WTC11 (cell line): ENCODE results near the gene ZNRF2. TPM values are rescaled to one million over a fixed set of nuclear protein-coding genes. Genes with fewer than 3 reads are reported as not detected.

Source experiments
- ATAC-seq: fragments of 200-7000 bp; cut with Tn5 transposase; 2 replicates; pipeline ENCODE4 v1.10.0; 2021; ENCODE audit warnings: mild to moderate bottlenecking, moderate library complexity
- CTCF ChIA-PET: fragments of 300-600 bp; sonication (Branson Sonifier 250); formaldehyde crosslinking; loops from one replicate; lab custom pipeline; 2021; ENCODE audit warnings: antibody characterized with exemption; lab: Charles Lee
- POLR2A ChIA-PET: fragments of 350-600 bp; sonication (Branson Sonifier 250); formaldehyde crosslinking; loops from one replicate; lab custom pipeline; 2021; ENCODE audit warnings: antibody characterized with exemption; lab: Charles Lee
- DNase-seq: peaks from one replicate; pipeline ENCODE4 v3.0.0; 2021; ENCODE audit warnings: low spot score
- H3K27ac Mint-ChIP-seq: 2 replicates; pipeline ENCODE4 v1.8.0; 2021; ENCODE audit warnings: mixed read lengths
- H3K27me3 Mint-ChIP-seq: 2 replicates; pipeline ENCODE4 v1.8.0; 2021; ENCODE audit warnings: low read depth, mild to moderate bottlenecking, moderate library complexity, mixed read lengths
- H3K36me3 Mint-ChIP-seq: 2 replicates; pipeline ENCODE4 v1.8.0; 2021; ENCODE audit warnings: mixed read lengths
- H3K4me1 Mint-ChIP-seq: 2 replicates; pipeline ENCODE4 v1.8.0; 2022; ENCODE audit warnings: mixed read lengths
- H3K4me3 Mint-ChIP-seq: 2 replicates; pipeline ENCODE4 v1.8.0; 2021; ENCODE audit warnings: mild to moderate bottlenecking, moderate library complexity, mixed read lengths
- H3K9me3 Mint-ChIP-seq: 2 replicates; pipeline ENCODE4 v1.8.0; 2021; ENCODE audit warnings: mixed read lengths
- CREM ChIP-seq: sonication (generic); formaldehyde crosslinking; IDR thresholded peaks from 2 replicates; pipeline ENCODE4 v1.8.1; 2022; ENCODE audit warnings: mild to moderate bottlenecking, missing genetic modification reagents, moderate library complexity
- EMX1 ChIP-seq: fragments of 250-450 bp; sonication (Bioruptor Pico); IDR thresholded peaks from 2 replicates; pipeline ENCODE4 v1.8.0; 2021; ENCODE audit warnings: mild to moderate bottlenecking
- ERG ChIP-seq: fragments of 250-450 bp; sonication (Bioruptor Pico); IDR thresholded peaks from 2 replicates; pipeline ENCODE4 v1.8.0; 2021; ENCODE audit warnings: mild to moderate bottlenecking
- ESRRA ChIP-seq: sonication (generic); formaldehyde crosslinking; IDR thresholded peaks from 2 replicates; pipeline ENCODE4 v1.8.1; 2022; ENCODE audit warnings: mild to moderate bottlenecking, missing genetic modification reagents, borderline replicate concordance
- ETV6 ChIP-seq: sonication (generic); formaldehyde crosslinking; IDR thresholded peaks from 2 replicates; pipeline ENCODE4 v1.8.1; 2022; ENCODE audit warnings: mild to moderate bottlenecking, missing genetic modification reagents
- FOXP4 ChIP-seq: sonication (generic); formaldehyde crosslinking; IDR thresholded peaks from 2 replicates; pipeline ENCODE4 v1.8.0; 2022; ENCODE audit warnings: mild to moderate bottlenecking, missing genetic modification reagents
- GABPB1 ChIP-seq: sonication (generic); formaldehyde crosslinking; IDR thresholded peaks from 2 replicates; pipeline ENCODE4 v1.8.1; 2023; ENCODE audit warnings: mild to moderate bottlenecking, missing genetic modification reagents
- IRF2 ChIP-seq: sonication (generic); formaldehyde crosslinking; IDR thresholded peaks from 2 replicates; pipeline ENCODE4 v1.8.0; 2022; ENCODE audit warnings: low read depth, missing genetic modification reagents, borderline replicate concordance
- MAX ChIP-seq: sonication (generic); formaldehyde crosslinking; IDR thresholded peaks from 2 replicates; pipeline ENCODE4 v1.8.0; 2022; ENCODE audit warnings: mild to moderate bottlenecking, missing genetic modification reagents
- NR1H2 ChIP-seq: sonication (generic); formaldehyde crosslinking; IDR thresholded peaks from 2 replicates; pipeline ENCODE4 v1.9.0; 2021; ENCODE audit warnings: mild to moderate bottlenecking, moderate library complexity, missing genetic modification reagents
- OVOL2 ChIP-seq: fragments of 250-450 bp; sonication (Bioruptor Pico); IDR thresholded peaks from 2 replicates; pipeline ENCODE4 v1.9.0; 2021; ENCODE audit warnings: mild to moderate bottlenecking, borderline replicate concordance
- SP1 ChIP-seq: sonication (generic); formaldehyde crosslinking; conservative IDR thresholded peaks from 2 replicates; pipeline ENCODE4 v1.8.1; 2022; ENCODE audit warnings: missing genetic modification reagents
- STAT6 ChIP-seq: sonication (generic); formaldehyde crosslinking; conservative IDR thresholded peaks from 2 replicates; pipeline ENCODE4 v1.8.1; 2023; ENCODE audit warnings: mild to moderate bottlenecking, low read depth, missing genetic modification reagents, moderate library complexity
- ZBTB43 ChIP-seq: sonication (generic); formaldehyde crosslinking; IDR thresholded peaks from 2 replicates; pipeline ENCODE4 v1.8.1; 2023; ENCODE audit warnings: mild to moderate bottlenecking, missing genetic modification reagents
- ZNF232 ChIP-seq: sonication (generic); formaldehyde crosslinking; IDR thresholded peaks from 2 replicates; pipeline ENCODE4 v1.8.0; 2022; ENCODE audit warnings: mild to moderate bottlenecking, missing genetic modification reagents
- ZNF423 ChIP-seq: fragments of 250-450 bp; sonication (Bioruptor Pico); IDR thresholded peaks from 2 replicates; pipeline ENCODE4 v2.1.2; 2022; ENCODE audit warnings: mild to moderate bottlenecking, moderate library complexity
- ZNF425 ChIP-seq: fragments of 250-450 bp; sonication (Bioruptor Pico); conservative IDR thresholded peaks from 2 replicates; pipeline ENCODE4 v1.9.0; 2021; ENCODE audit warnings: mild to moderate bottlenecking
- ZNF532 ChIP-seq: fragments of 250-450 bp; sonication (Bioruptor Pico); IDR thresholded peaks from 2 replicates; pipeline ENCODE4 v1.9.0; 2021; ENCODE audit warnings: mild to moderate bottlenecking, borderline replicate concordance
- total RNA-seq: library from RNA; stranded (reverse); gene quantifications from 3 replicates; pipeline ENCODE4 v1.2.3, GENCODE V29; 2021

Gene ZNRF2
- total RNA-seq, 1 experiment from 2014 or later = 18.2 TPM

GRCh38 chr7:30327813-30328212 lies 43.4 kb downstream of the ZNRF2 start (continued):
- TF ChIP-seq STAT6 = no peak

- Mint-ChIP-seq H3K27me3 (no peaks in the 10 kb centered on the region), H3K4me3 (no peak overlapping the region), H3K27ac (no peak overlapping the region), H3K36me3 (peaks cover 8% of the 10 kb centered on the region), H3K9me3 (peaks cover 15% of the 10 kb centered on the region), H3K4me1 (peaks cover 22% of the 10 kb centered on the region)
- POLR2A ChIA-PET = no interaction called here
- TF ChIP-seq SP1 (CRISPR knock-in tag) (no peak), CREM (CRISPR knock-in tag) (no peak), EMX1 (CRISPR knock-in tag) (no peak), FOXP4 (CRISPR knock-in tag) (no peak), ZNF425 (CRISPR knock-in tag) (no peak), IRF2 (no peak), ZNF423 (CRISPR knock-in tag) (no peak), MAX (CRISPR knock-in tag) (no peak), ZNF532 (CRISPR knock-in tag) (no peak), GABPB1 (CRISPR knock-in tag) (no peak)
- DNase-seq (no peak), ATAC-seq (no peak)
- CTCF ChIA-PET = no interaction called here
Observed at GRCh38 chr7:30328381-30328780, 44.0 kb downstream of the ZNRF2 start.

- H3K4me1 Mint-ChIP-seq = peaks cover 28% of the 10 kb centered on the region
- CTCF ChIA-PET = no interaction called here
- H3K36me3 Mint-ChIP-seq = peaks cover 4% of the 10 kb centered on the region
- no peak overlapping the region for H3K4me3 Mint-ChIP-seq
- H3K27me3 Mint-ChIP-seq = no peaks in the 10 kb centered on the region
- ATAC-seq (no peak), DNase-seq (no peak)
- no peak overlapping the region for H3K27ac Mint-ChIP-seq
- POLR2A ChIA-PET = no interaction called here
- peaks cover 15% of the 10 kb centered on the region for H3K9me3 Mint-ChIP-seq
- TF ChIP-seq ZNF232 (CRISPR knock-in tag) = no peak
- no peak for TF ChIP-seq ZNF425 (CRISPR knock-in tag)
- TF ChIP-seq OVOL2 (CRISPR knock-in tag) = no peak
- no peak for TF ChIP-seq ESRRA (CRISPR knock-in tag)
- TF ChIP-seq ETV6 (CRISPR knock-in tag) = no peak
- no peak for TF ChIP-seq NR1H2 (CRISPR knock-in tag)
- TF ChIP-seq ZBTB43 (CRISPR knock-in tag) = no peak
- no peak for TF ChIP-seq ERG (CRISPR knock-in tag)
Observed at GRCh38 chr7:30329716-30330115, 45.3 kb downstream of the ZNRF2 start.
